Left lung (tissue), 10 donors: Measurements from ENCODE around the gene MAPK4. TPM values are rescaled to one million over a fixed set of nuclear protein-coding genes. Genes with fewer than 3 reads are reported as not detected.

Experiments
- ATAC-seq: fragments of 200-7000 bp; cut with Tn5 transposase; one replicate; pipeline ENCODE4 v1.9.1; 2020; ENCODE audit warnings: moderate library complexity
- DNase-seq, 4 donors: peaks; one replicate each; pipeline ENCODE4 v3.0.0-alpha.2; 2013 to 2020
- H3K27ac ChIP-seq, 2 donors: fragments of 200-600 bp; sonication (generic) in 1 of 2; one replicate each; pipeline versions ENCODE4 v1.5.0 to v1.8.0; 2020 to 2021
- H3K27me3 ChIP-seq, 2 donors: fragments of 200-600 bp; sonication (generic) in 1 of 2; one replicate each; pipeline versions ENCODE4 v1.5.0 to v1.8.0; 2020 to 2021
- H3K36me3 ChIP-seq, 2 donors: fragments of 200-600 bp; sonication (generic) in 1 of 2; one replicate each; pipeline versions ENCODE4 v1.5.0 to v1.8.0; 2020 to 2021
- H3K4me1 ChIP-seq, 2 donors: fragments of 200-600 bp; one replicate each; pipeline ENCODE4 v1.8.0; 2021
- H3K4me3 ChIP-seq, 2 donors: fragments of 200-600 bp; sonication (generic) in 1 of 2; one replicate each; pipeline versions ENCODE4 v1.5.0 to v1.8.0; 2020 to 2021; ENCODE audit warnings: mild to moderate bottlenecking in 1 of 2
- H3K9me3 ChIP-seq, 2 donors: fragments of 200-600 bp; sonication (generic) in 1 of 2; one replicate each; pipeline versions ENCODE4 v1.5.0 to v1.8.0; 2020 to 2021
- intact Hi-C, 2 donors: fragments of 100-400 bp; cut with DNase I; formaldehyde crosslinking; loops; one replicate each; pipeline versions ENCODE4 v1.11.2 to v1.14.2; 2022
- polyA plus RNA-seq, 6 donors: library from polyadenylated mRNA; unstranded; fragments of 120-200 nt; gene quantifications; one replicate each; pipeline ENCODE4 v1.2.1, GENCODE V29; 2013; ENCODE audit not compliant: insufficient read length in 6 of 6
- total RNA-seq, 2 donors: library from RNA; stranded (reverse); fragmentation: NEBNext Ultra II Directional; extraction: Animal tissue kit (Norgen Biotek cat#: 25700); gene quantifications; one replicate each; pipeline ENCODE4 v1.2.1, GENCODE V29; 2021
- TF ChIP-seq, protein P1 (sequence below), 2 donors: fragments of 200-600 bp; sonication (generic) in 1 of 2; IDR thresholded peaks; one replicate each; pipeline versions ENCODE4 v1.5.0 to v1.8.0; 2021; ENCODE audit warnings: antibody characterized with exemption in 2 of 2
- donor health status: DM: no; HTN: yes; CAD: no.
- donor health status: DM: no; HTN: no; CAD: no.

The MAPK4 gene
- total and polyA plus RNA-seq, 8 donors = 0.55 to 2.1 (median 1.3) TPM

DNA sequence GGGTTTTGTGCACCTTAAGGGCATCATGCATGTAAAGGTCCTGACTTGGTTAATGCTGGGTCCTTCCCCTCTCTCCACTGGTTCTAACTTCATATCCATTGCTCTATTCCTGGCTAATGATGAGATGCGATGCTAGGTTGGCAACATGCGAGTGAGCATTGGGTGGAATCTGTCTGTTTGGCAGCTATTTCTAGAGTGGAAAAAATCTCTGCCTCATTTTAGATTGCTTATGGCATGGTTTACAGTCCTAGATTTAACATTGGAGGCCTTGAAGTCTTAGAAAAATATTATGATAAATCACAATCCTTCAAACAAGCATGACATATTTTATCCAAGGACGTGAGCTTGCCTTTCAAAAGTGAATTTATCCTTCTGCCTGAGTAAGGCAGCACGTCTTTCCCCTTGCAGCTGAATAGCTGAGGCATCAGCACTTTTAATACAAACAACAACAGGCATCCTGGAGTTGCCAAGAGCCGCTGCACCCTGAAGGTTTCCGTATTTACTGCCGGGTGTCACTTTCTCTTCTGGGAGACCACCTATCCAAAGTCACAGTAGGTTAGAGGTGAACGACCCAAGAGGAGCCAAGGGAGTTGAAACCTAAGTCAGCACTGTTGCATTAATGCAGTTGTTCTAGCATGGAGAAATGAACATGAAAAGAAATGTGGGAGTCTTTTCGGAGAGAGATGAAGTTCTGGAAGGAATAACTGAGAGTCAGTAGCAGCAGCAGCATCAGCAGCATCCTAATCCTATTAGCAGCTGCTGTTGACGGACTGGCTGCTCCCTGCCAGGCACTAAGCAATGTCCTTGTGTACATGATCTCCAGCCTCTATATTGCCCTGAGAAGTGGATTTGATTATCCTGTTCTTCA lies 78.4 kb downstream of the MAPK4 start:
- no peak overlapping the region for H3K27ac ChIP-seq
- TF ChIP-seq, protein P1, sequence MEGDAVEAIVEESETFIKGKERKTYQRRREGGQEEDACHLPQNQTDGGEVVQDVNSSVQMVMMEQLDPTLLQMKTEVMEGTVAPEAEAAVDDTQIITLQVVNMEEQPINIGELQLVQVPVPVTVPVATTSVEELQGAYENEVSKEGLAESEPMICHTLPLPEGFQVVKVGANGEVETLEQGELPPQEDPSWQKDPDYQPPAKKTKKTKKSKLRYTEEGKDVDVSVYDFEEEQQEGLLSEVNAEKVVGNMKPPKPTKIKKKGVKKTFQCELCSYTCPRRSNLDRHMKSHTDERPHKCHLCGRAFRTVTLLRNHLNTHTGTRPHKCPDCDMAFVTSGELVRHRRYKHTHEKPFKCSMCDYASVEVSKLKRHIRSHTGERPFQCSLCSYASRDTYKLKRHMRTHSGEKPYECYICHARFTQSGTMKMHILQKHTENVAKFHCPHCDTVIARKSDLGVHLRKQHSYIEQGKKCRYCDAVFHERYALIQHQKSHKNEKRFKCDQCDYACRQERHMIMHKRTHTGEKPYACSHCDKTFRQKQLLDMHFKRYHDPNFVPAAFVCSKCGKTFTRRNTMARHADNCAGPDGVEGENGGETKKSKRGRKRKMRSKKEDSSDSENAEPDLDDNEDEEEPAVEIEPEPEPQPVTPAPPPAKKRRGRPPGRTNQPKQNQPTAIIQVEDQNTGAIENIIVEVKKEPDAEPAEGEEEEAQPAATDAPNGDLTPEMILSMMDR (IDR thresholded peaks at IDR 0.05) = no peak
- intact Hi-C loops = no loop called here
- H3K9me3 ChIP-seq = no peaks in the 10 kb centered on the region
- H3K4me3 ChIP-seq = no peak overlapping the region
- ATAC-seq (no peak), DNase-seq (no peak)
- H3K27me3 ChIP-seq = no peaks in the 10 kb centered on the region
- no peaks in the 10 kb centered on the region for H3K36me3 ChIP-seq
- H3K4me1 ChIP-seq = no peaks in the 10 kb centered on the region

DNA sequence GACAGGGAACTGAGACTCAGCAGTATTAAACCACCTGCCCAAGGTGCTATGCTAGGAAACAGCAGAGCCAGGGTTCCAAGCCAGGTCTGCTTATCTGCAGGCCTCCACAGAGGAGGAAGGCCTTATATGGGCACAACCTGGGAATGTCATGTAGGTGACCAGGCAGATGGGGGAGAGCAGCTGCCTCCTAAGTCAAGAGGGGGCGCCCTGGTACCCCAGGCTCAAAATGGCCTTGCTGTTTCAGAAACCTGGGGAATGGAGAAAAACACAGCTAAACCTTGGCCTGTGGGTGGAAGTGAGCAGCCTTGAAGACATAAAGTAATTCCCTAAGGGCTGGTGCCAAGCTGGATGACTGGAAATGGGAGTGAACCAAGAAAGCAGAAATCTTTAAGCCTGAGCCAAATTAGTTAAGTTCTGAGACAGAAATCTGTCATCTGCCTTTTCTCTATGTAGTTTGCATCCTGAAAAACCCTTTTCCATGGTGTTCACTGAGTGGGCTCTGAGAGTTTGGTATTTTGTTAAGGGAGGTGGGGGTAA lies 79.1 kb downstream of the MAPK4 start:
- DNase-seq = no peak
- Histone ChIP-seq H3K36me3 (no peaks in the 10 kb centered on the region), H3K27ac (no peak overlapping the region), H3K27me3 (no peaks in the 10 kb centered on the region), H3K4me3 (no peak overlapping the region), H3K9me3 (no peaks in the 10 kb centered on the region), H3K4me1 (no peaks in the 10 kb centered on the region)
- TF ChIP-seq, protein P1 (IDR thresholded peaks at IDR 0.05) = no peak
- intact Hi-C loops = no loop called here
- no peak for ATAC-seq

DNA sequence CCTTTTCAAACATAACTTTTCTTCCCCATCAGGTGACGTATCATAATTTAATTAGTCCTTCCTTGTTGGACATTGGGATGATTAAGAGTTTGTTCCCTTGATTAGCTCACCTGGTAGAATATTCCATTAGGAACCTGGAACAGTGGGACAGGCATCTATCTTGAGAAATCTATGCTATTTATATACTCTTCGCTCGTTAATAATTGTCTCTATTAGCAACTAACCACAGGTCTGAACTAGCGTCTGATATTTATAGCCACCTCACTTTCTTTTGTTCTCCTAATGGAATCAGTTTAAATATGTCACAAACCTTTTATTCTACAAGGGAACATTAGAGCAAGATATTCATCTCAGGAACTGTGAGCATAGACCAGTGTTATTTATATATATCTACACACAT lies 79.8 kb downstream of the MAPK4 start:
- H3K27ac ChIP-seq = no peak overlapping the region
- no peaks in the 10 kb centered on the region for H3K36me3 ChIP-seq
- H3K4me3 ChIP-seq = no peak overlapping the region
- TF ChIP-seq, protein P1 (IDR thresholded peaks at IDR 0.05) = no peak
- ATAC-seq (no peak), DNase-seq (no peak)
- no peaks in the 10 kb centered on the region for H3K27me3 ChIP-seq
- no peaks in the 10 kb centered on the region for H3K4me1 ChIP-seq
- intact Hi-C loops = no loop called here
- H3K9me3 ChIP-seq = no peaks in the 10 kb centered on the region

DNA sequence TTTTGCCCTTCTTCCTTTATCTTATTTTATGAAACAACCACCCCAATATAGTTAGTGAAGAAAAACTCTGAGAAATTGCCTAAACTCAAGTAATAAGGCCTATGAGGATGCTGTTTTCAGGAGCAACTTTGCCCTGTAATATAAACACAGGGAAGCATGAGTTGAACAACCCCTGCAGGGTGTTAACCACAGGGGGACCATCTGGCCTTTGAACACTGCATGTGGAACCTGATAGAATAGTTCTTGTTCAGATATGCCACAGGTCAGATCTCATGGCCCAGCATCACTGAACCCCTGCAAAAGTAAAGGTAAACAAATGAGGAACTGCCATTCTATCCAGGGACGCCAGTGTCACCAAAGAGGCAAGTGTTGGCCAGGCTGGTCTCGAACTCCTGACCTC lies 82.6 kb downstream of the MAPK4 start:
- Histone ChIP-seq H3K36me3 (no peaks in the 10 kb centered on the region), H3K4me3 (no peak overlapping the region), H3K4me1 (no peaks in the 10 kb centered on the region), H3K9me3 (no peaks in the 10 kb centered on the region), H3K27ac (no peak overlapping the region), H3K27me3 (no peaks in the 10 kb centered on the region)
- intact Hi-C loops = no loop called here
- TF ChIP-seq, protein P1 (IDR thresholded peaks at IDR 0.05) = no peak
- DNase-seq (no peak), ATAC-seq (no peak)

DNA sequence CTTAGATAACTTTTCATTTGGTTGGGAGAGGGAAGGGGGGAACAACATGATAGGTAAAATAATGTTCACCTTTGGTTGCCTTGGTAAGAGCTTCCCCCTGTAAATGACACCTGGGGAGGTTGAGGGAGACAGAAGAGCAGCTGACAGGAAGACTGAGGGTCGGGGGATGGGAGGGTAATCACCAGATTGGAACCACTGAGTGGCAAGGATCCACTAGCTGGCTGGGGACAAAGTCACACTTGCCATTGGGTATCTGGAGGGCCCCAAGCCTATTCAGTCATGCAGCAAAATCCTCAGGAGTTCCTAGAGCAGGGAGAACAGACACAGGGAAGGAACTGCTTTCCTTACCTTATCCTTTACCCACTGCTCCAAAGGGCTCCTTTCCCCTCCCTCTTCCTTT lies 84.3 kb downstream of the MAPK4 start:
- no peak for DNase-seq
- H3K9me3 ChIP-seq = no peaks in the 10 kb centered on the region
- intact Hi-C loops = no loop called here
- H3K36me3 ChIP-seq = no peaks in the 10 kb centered on the region
- H3K27me3 ChIP-seq = no peaks in the 10 kb centered on the region
- H3K4me1 ChIP-seq = no peaks in the 10 kb centered on the region
- TF ChIP-seq, protein P1 (IDR thresholded peaks at IDR 0.05) = no peak
- no peak overlapping the region for H3K4me3 ChIP-seq
- no peak for ATAC-seq
- no peak overlapping the region for H3K27ac ChIP-seq
